RCC 7860 (cell line): ENCODE measurements around the gene CLEC5A.
"Not testable (repeated sequence)": the region's sequence is repeated elsewhere in the genome, so short reads cannot be mapped to it uniquely, and the experiment has no call there.

Experiments
- DNase-seq: peaks from one replicate; pipeline ENCODE4 v3.0.0-alpha.2; 2015; ENCODE audit warnings: low spot score
- FAIRE-seq: peaks from 2 replicates; lab custom pipeline; 2012; peaks lifted over from hg19 to GRCh38; lab: Jason Lieb, UNC

Gene CLEC5A

GRCh38 chr7:141946796-141947195 is at the start of gene CLEC5A:
TSS of gene CLEC5A (minus strand) at chr7:141946974. CDS start at chr7:141946292, 682 bp downstream.
- no peak for DNase-seq
- no peak for FAIRE-seq

- no peak for FAIRE-seq
- no peak for DNase-seq
These were observed 46.6 kb upstream of the CLEC5A start for GRCh38 chr7:141993354-141993753.

- no peak for DNase-seq
- no peak for FAIRE-seq
These were observed 45.9 kb upstream of the CLEC5A start for GRCh38 chr7:141992688-141993087.

GRCh38 chr7:141992156-141992555 is 45.4 kb upstream of the CLEC5A start:
- FAIRE-seq (no peak), DNase-seq (no peak)

GRCh38 chr7:141991140-141991539 is 44.4 kb upstream of the CLEC5A start:
- DNase-seq (no peak), FAIRE-seq (no peak)

GRCh38 chr7:141990011-141990725 is 43.4 kb upstream of the CLEC5A start:
- FAIRE-seq (no peak), DNase-seq (no peak)

GRCh38 chr7:141987803-141988202 is 41.0 kb upstream of the CLEC5A start:
- not testable (repeated sequence) for FAIRE-seq, DNase-seq

GRCh38 chr7:141986923-141987322 is 40.1 kb upstream of the CLEC5A start:
- no peak for DNase-seq

GRCh38 chr7:141985926-141986325 is 39.2 kb upstream of the CLEC5A start:
- FAIRE-seq, result not testable (repeated sequence)

More at GRCh38 chr7:141986923-141987322, 40.1 kb upstream of the CLEC5A start:
- FAIRE-seq, result no peak

GRCh38 chr7:141979568-141979967 is 32.8 kb upstream of the CLEC5A start:
- FAIRE-seq (no peak), DNase-seq (no peak)

More at GRCh38 chr7:141985926-141986325, 39.2 kb upstream of the CLEC5A start:
- DNase-seq, result not testable (repeated sequence)

- FAIRE-seq (no peak), DNase-seq (no peak)
These were observed 31.6 kb upstream of the CLEC5A start for GRCh38 chr7:141978351-141978750.

- DNase-seq (no peak), FAIRE-seq (no peak)
These were observed 29.9 kb upstream of the CLEC5A start for GRCh38 chr7:141976524-141977245.

- peak; percentile 46 for DNase-seq
- no peak for FAIRE-seq
These were observed 29.2 kb upstream of the CLEC5A start for GRCh38 chr7:141975806-141976523.

- DNase-seq, result no peak
- FAIRE-seq, result no peak
These were observed 28.1 kb upstream of the CLEC5A start for GRCh38 chr7:141974831-141975230.

GRCh38 chr7:141973673-141974072 is 26.9 kb upstream of the CLEC5A start, which contains the start of gene TAS2R38:
TSS of gene TAS2R38 (minus strand) at chr7:141973773. CDS start at chr7:141973689, 84 bp downstream.
- DNase-seq, result no peak
- FAIRE-seq, result no peak

GRCh38 chr7:141960687-141961422 is 14.1 kb upstream of the CLEC5A start:
- FAIRE-seq (no peak), DNase-seq (no peak)

- FAIRE-seq (no peak), DNase-seq (no peak)
These were observed 9.3 kb upstream of the CLEC5A start for GRCh38 chr7:141956084-141956483.

- no peak for DNase-seq
These were observed 7.6 kb upstream of the CLEC5A start for GRCh38 chr7:141954334-141954733.

GRCh38 chr7:141952461-141952860 is 5.7 kb upstream of the CLEC5A start:
- no peak for FAIRE-seq
- no peak for DNase-seq

More at GRCh38 chr7:141954334-141954733, 7.6 kb upstream of the CLEC5A start:
- FAIRE-seq, result no peak

GRCh38 chr7:141950806-141951205 is 4.0 kb upstream of the CLEC5A start:
- no peak for DNase-seq
- no peak for FAIRE-seq

- FAIRE-seq (no peak), DNase-seq (no peak)
These were observed 3.1 kb upstream of the CLEC5A start for GRCh38 chr7:141949911-141950310.
